GM08714 (cell line): ENCODE results near the gene NRAS.

ENCODE experiments used
- H3K4me3 ChIP-seq: fragments of 200-500 bp; sonication (Bioruptor generic); 2 replicates; pipeline ENCODE4 v1.5.1; 2014; ENCODE audit warnings: mild to moderate bottlenecking, low read length, inconsistent platforms
- ZNF274 ChIP-seq: IDR thresholded peaks from 2 replicates; pipeline ENCODE4 v1.6.1; 2012; ENCODE audit warnings: mild to moderate bottlenecking, low read depth, low read length

NRAS gene

GRCh38 chr1:114671939-114672275 is 44.7 kb downstream of the NRAS start:
- TF ChIP-seq ZNF274, result no peak
- no peak overlapping the region for H3K4me3 ChIP-seq

GRCh38 chr1:114671011-114671938 is 45.3 kb downstream of the NRAS start:
- H3K4me3 ChIP-seq, result no peak overlapping the region
- no peak for TF ChIP-seq ZNF274

DNA sequence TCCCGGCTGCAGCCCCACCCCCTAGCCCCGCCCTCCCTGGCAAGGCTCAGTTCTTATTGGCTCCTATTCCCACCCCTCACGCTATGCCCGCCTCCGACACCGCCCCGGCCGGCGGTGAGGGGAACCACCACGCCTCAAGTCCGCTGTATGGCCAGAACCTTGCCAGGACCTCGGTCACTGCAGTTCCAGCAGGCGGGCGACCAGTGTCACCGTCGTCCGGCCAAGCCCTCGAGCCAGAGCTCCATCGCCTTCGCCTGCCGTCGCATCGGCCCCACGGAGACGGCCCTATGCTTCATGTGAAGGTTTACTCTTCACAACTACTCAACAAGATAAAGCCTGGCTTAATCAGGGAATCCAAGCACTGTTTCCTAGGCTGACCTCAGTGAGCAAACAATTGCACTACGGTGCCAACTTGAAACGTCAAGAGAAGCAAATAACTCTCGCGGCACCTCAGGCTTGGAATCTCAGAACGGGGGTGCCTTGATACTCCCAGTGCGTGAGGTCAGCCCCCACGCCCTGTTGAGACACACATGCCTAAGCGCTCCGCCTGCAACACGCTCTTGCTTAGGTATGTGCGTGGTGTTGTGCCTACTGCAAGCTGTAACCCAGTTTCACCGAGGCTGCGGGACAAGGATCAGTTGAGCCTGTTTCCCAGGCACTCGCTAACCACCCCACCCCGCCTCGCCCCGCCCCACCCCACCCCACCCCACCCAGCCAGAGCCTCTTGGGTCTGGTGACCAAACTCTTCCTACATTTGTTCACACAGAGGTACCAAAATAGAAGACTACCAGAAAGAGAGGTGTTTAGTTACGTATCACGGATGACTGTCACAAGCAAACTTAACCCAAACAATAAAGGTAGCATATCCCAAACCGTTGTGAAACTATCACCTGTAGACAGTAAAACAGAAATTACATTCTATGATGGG is 46.2 kb downstream of the NRAS start:
- no peak for TF ChIP-seq ZNF274
- H3K4me3 ChIP-seq, result peak overlapping the region; percentile 67; the same call in 1 of the 2 replicates

DNA sequence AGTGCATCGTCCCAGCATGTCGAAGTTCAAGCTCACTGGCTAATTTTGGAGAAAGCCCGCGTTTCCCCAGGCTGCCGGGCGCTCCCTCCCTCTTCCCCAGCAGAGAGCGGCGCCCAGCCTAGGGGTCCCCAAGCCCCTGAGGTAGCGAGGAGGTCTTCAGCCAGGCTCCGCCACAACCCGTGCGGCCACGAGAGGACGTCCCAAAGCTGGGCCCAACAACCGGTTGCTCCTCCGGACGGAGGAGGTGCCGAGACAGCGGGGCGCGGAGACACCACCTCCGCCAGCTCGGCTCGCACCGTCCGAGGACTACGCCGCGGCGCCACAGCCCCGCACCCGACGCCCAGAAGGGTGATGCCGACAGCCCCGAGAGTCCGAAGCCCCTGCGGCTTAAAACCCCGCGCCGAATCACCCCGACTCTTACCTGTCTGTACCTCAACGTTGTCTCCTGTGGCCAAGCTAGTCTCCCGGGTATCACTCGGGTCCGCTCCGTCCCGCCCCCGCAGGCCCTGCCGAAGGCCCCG is 46.9 kb downstream of the NRAS start, which contains the start of gene DENND2C:
TSS of gene DENND2C (minus strand) at position 488 of the 521 bp plus-strand sequence. CDS start 44,065 bp downstream, outside the sequence.
- H3K4me3 ChIP-seq, result peak within 1 kb of the TSS; percentile 67
- TF ChIP-seq ZNF274, result no peak

- no peak for TF ChIP-seq ZNF274
- H3K4me3 ChIP-seq, result peak overlapping the region; percentile 61
Observed at GRCh38 chr1:114668784-114669561, 47.6 kb downstream of the NRAS start.

DNA sequence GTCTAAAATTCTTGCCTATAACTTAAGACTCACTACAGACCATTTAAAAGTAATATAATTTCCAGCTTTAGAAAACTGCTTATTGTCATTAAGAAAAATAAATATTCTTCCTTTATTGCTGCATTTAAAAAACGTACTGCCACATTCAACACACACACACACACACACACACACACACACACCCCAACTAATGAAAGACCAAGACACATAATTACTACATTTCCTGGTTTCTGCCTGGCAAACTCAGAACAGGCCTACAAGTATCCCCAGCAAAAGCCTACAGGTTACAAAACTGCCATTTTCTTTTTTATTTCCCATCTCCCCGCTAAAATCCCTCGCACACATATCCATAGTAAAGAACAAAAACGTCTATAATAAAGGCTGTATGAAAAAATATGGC is 48.2 kb downstream of the NRAS start:
- no peak for TF ChIP-seq ZNF274

DNA sequence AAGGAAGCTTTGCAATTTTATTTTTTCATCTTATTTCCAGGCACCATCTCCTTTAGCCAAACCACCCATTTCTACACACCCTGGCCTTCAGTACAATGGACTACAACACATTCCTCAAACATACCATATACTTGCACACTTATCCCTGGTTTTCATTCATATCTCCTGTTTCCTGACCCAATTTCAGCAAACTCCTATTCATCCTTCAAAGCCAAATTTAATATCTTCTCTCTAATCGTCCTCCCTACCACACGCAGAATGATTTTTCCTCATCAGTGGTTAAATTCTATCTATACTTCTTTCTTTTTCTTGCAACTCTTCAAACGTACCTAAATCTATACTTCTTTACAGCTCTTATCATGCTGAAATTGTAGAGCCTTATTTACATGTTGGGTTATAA is 49.6 kb downstream of the NRAS start:
- no peak for TF ChIP-seq ZNF274
- no peak overlapping the region for H3K4me3 ChIP-seq

More for the DNA sequence above, 48.2 kb downstream of the NRAS start:
- H3K4me3 ChIP-seq, result no peak overlapping the region

DNA sequence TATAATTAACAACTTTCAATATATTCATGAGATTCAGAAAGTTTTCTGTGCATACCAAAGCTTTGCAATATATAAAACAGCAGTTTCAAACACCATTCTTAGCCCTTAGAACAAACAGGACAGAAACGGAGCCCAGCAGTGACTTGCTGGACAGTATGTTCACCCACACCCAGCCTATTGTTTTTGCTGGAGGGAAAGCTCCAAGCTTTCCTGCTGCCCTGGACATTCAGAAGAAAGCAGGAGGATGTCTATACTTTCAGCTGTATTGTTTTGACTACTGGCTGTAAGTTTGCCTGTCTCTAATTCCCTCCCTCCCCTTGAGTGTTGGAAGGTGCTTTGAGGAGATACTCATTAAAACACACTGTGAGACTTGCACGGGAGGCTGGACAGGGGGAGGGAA is 56.3 kb downstream of the NRAS start:
- no peak for TF ChIP-seq ZNF274

More for the DNA sequence above, 56.3 kb downstream of the NRAS start:
- H3K4me3 ChIP-seq, result no peak overlapping the region
